PC-3 (cell line): Measurements from ENCODE around the gene ZMIZ1.

Experiments
- CTCF ChIP-seq: fragments of 300-600 bp; sonication (generic); conservative IDR thresholded peaks from 2 replicates; pipeline ENCODE4 v1.5.1; 2017; ENCODE audit warnings: antibody characterized with exemption, low read depth, mild to moderate bottlenecking, low read length
- EZH2 ChIP-seq: fragments of 300-600 bp; sonication (generic); IDR thresholded peaks from one replicate; pipeline ENCODE4 v1.6.1; 2017; ENCODE audit warnings: antibody characterized with exemption, mild to moderate bottlenecking, low read length; ENCODE audit not compliant: unreplicated experiment
- EZH2phosphoT487 ChIP-seq: fragments of 300-600 bp; sonication (generic); IDR thresholded peaks from 2 replicates; pipeline ENCODE4 v1.6.1; 2018; ENCODE audit warnings: mild to moderate bottlenecking, antibody characterized with exemption, low read length, borderline replicate concordance

- no peak for TF ChIP-seq CTCF
- no peak for TF ChIP-seq EZH2phosphoT487
- TF ChIP-seq EZH2: no peak
These were observed 291.2 kb downstream of the ZMIZ1 start for GRCh38 chr10:79359816-79360498.
